ENCODE data around the gene PARL. TPM values are rescaled to one million over a fixed set of nuclear protein-coding genes. Genes with fewer than 3 reads are reported as not detected.

PARL gene
- total RNA-seq, 4 donors from 2014 or later: 40.8 to 57.0 (median 47.6) TPM

- DNase-seq (ENCODE audit: low spot score): no peak
- ATAC-seq (ENCODE audit: low FRiP score): no peak
- TF ChIP-seq CTCF (IDR thresholded peaks at IDR 0.05): no peak
Observed at GRCh38 chr3:183809270-183809669, 75.4 kb downstream of the PARL start.

GRCh38 chr3:183808355-183808754 is 76.3 kb downstream of the PARL start:
- no peak for ATAC-seq (ENCODE audit: low FRiP score)
- DNase-seq (ENCODE audit: low spot score): no peak
- TF ChIP-seq CTCF (IDR thresholded peaks at IDR 0.05): no peak

- no peak for ATAC-seq (ENCODE audit: low FRiP score)
- DNase-seq (ENCODE audit: low spot score): no peak
- TF ChIP-seq CTCF (IDR thresholded peaks at IDR 0.05): no peak
Observed at GRCh38 chr3:183807881-183808280, 76.8 kb downstream of the PARL start.

- no peak for TF ChIP-seq CTCF (IDR thresholded peaks at IDR 0.05)
- no peak for ATAC-seq (ENCODE audit: low FRiP score)
- DNase-seq (ENCODE audit: low spot score): no peak
Observed at GRCh38 chr3:183807209-183807728, 77.4 kb downstream of the PARL start.

GRCh38 chr3:183802989-183803388 is 81.7 kb downstream of the PARL start:
- no peak for DNase-seq (ENCODE audit: low spot score)
- no peak for ATAC-seq (ENCODE audit: low FRiP score)
- TF ChIP-seq CTCF (IDR thresholded peaks at IDR 0.05): no peak

GRCh38 chr3:183801601-183802000 is 83.1 kb downstream of the PARL start:
- DNase-seq (ENCODE audit: low spot score) (no peak), ATAC-seq (ENCODE audit: low FRiP score) (no peak)
- TF ChIP-seq CTCF (IDR thresholded peaks at IDR 0.05): no peak

- ATAC-seq (ENCODE audit: low FRiP score) (no peak), DNase-seq (ENCODE audit: low spot score) (no peak)
- TF ChIP-seq CTCF (IDR thresholded peaks at IDR 0.05): no peak
Observed at GRCh38 chr3:183800243-183800863, 84.3 kb downstream of the PARL start.

Measured in omental fat pad (tissue), 4 donors.